DMS53 treated with DMSO at 0.1 percent for 48 hours (cell line): Measurements from ENCODE around the gene SRC.
"Not testable (repeated sequence)": the region's sequence is repeated elsewhere in the genome, so short reads cannot be mapped to it uniquely, and the experiment has no call there.

Source experiments
- DNase-seq: peaks from one replicate; lab custom pipeline; 2025; ENCODE audit not compliant: unreplicated experiment; lab: John Stamatoyannopoulos, UW

Gene SRC

GRCh38 chr20:37336369-37337207 lies 9.4 kb upstream of the SRC start:
- DNase-seq = no peak

GRCh38 chr20:37337208-37337991 lies 8.5 kb upstream of the SRC start:
- DNase-seq = no peak

GRCh38 chr20:37338380-37338779 lies 7.6 kb upstream of the SRC start:
- not testable (repeated sequence) for DNase-seq

- DNase-seq = no peak
These were observed 6.7 kb upstream of the SRC start for GRCh38 chr20:37339208-37339607.

GRCh38 chr20:37339764-37340109 lies 6.2 kb upstream of the SRC start:
- not testable (repeated sequence) for DNase-seq

- DNase-seq = no peak
These were observed 4.9 kb upstream of the SRC start for GRCh38 chr20:37340998-37341397.

- DNase-seq = no peak
These were observed 4.3 kb upstream of the SRC start for GRCh38 chr20:37341632-37342031.

GRCh38 chr20:37342231-37343177 lies 3.4 kb upstream of the SRC start:
- no peak for DNase-seq

- DNase-seq = no peak
These were observed 2.5 kb upstream of the SRC start for GRCh38 chr20:37343212-37343993.

- no peak for DNase-seq
These were observed 2.0 kb upstream of the SRC start for GRCh38 chr20:37343994-37344355.

- DNase-seq = peak; percentile 68
These were observed 1.2 kb upstream of the SRC start for GRCh38 chr20:37344506-37345338.

- no peak for DNase-seq
These were observed 245 bp downstream of the SRC start for GRCh38 chr20:37346236-37346534.

- no peak for DNase-seq
These were observed 801 bp downstream of the SRC start for GRCh38 chr20:37346535-37347346.

GRCh38 chr20:37347347-37347823 lies 1.4 kb downstream of the SRC start:
- no peak for DNase-seq

GRCh38 chr20:37347891-37348791 lies 2.2 kb downstream of the SRC start:
- no peak for DNase-seq

GRCh38 chr20:37348792-37349516 lies 3.0 kb downstream of the SRC start:
- DNase-seq = no peak
